ENCODE measurements around the gene PIP5K1C.
"Not testable (repeated sequence)": the region's sequence is repeated elsewhere in the genome, so short reads cannot be mapped to it uniquely, and the experiment has no call there.

The PIP5K1C gene

GRCh38 chr19:3628766-3629165, 71.5 kb downstream of the PIP5K1C start:
- DNase-seq (ENCODE audit: low read depth in 2 of 2): not testable (repeated sequence)

DNA sequence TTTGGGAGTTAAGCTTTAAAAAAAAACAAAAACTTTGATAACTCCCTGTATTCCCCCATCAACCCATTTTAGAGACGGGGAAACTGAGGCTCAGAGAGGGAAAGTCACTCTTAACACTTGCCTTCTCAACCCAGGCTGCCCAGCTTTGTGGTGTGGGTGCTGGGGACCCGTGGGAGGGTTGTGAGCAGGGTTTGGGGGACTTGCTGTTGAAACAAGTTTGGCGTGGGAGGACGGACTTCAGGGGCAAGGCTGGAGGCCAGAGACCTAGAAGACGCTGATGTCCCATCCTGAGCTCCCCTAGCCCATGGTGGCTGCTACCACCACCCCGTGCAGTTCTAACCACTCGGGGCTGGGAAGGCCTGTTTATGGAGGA, 72.9 kb downstream of the PIP5K1C start:
- no peak for DNase-seq (ENCODE audit: low read depth in 2 of 2)

GRCh38 chr19:3626473-3627350, 73.6 kb downstream of the PIP5K1C start, which contains the start of gene CACTIN:
TSS of gene CACTIN (minus strand) at chr19:3626790. CDS start at chr19:3626762, 28 bp downstream.
- DNase-seq (ENCODE audit: low read depth in 2 of 2): peak; percentile 96 to 97

DNA sequence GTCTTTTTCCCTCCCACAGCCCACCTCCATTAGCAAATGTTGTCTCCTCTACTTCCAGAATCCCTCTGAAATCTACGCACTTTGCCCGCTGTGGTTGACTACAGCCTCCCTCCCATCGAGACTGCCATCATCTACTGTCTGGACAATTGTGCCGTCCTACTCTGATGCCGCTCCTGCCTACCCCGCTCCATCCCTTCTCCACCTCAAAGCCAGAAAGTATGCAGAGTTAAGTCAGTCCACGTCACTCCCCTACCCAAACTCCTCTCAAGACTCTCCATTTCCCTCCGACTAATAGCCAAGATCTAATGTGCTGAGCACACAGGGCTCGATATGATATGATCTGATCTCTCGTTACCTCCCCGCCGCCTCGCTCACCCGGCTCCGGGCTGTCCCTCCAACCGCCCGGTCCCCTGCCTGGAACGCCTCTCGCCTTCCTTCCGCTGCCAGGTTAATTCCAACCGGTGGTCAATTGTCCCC, 74.2 kb downstream of the PIP5K1C start:
- DNase-seq (ENCODE audit: low read depth in 2 of 2): no peak

- DNase-seq (ENCODE audit: low read depth in 2 of 2): no peak
Observed at GRCh38 chr19:3623716-3624115, 76.6 kb downstream of the PIP5K1C start.

GRCh38 chr19:3622224-3622623, 78.0 kb downstream of the PIP5K1C start:
- no peak for DNase-seq (ENCODE audit: low read depth in 2 of 2)

GRCh38 chr19:3621689-3622088, 78.6 kb downstream of the PIP5K1C start:
- no peak for DNase-seq (ENCODE audit: low read depth in 2 of 2)

- no peak for DNase-seq (ENCODE audit: low read depth in 2 of 2)
Observed at GRCh38 chr19:3620817-3621547, 79.3 kb downstream of the PIP5K1C start.

- DNase-seq (ENCODE audit: low read depth in 2 of 2): no peak
Observed at GRCh38 chr19:3620145-3620816, 80.0 kb downstream of the PIP5K1C start.

GRCh38 chr19:3619631-3620012, 80.6 kb downstream of the PIP5K1C start:
- DNase-seq (ENCODE audit: low read depth in 2 of 2): no peak

GRCh38 chr19:3618811-3619630, 81.2 kb downstream of the PIP5K1C start:
- no peak for DNase-seq (ENCODE audit: low read depth in 2 of 2)

DNA sequence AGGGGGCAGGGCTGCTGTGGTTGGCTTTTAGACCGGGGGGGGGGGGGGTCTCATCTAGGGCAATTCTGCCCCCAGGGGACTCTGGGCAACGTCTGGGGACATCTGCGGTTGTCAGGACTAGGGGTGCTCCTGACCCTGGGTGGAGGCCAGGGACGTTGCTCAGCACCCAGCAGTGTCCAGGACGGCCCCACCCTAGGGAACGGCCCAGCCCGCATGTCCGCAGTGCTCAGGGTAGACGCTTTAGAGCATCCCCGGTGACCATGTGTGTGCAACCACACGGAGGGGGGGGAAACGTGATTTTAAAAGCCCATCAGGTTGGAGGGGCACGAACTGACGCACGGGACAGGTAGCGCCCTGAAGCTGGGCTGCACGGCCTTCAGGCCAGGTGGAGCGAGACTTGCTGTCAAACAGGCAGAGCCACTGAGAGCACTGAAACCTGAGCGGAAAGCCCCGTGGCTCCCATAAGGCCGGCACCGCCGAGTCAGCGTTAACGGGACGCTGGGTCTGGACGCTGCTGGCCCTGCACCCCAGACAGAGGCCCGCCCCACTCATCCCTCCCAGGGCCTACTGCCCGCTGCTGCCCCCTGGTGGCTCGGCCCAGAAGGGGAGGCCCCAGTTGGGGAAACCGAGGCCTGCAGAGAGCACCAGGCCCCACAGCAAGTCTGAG, 82.0 kb downstream of the PIP5K1C start:
- no peak for DNase-seq (ENCODE audit: low read depth in 2 of 2)

- no peak for DNase-seq (ENCODE audit: low read depth in 2 of 2)
Observed at GRCh38 chr19:3617463-3617862, 82.8 kb downstream of the PIP5K1C start.

DNA sequence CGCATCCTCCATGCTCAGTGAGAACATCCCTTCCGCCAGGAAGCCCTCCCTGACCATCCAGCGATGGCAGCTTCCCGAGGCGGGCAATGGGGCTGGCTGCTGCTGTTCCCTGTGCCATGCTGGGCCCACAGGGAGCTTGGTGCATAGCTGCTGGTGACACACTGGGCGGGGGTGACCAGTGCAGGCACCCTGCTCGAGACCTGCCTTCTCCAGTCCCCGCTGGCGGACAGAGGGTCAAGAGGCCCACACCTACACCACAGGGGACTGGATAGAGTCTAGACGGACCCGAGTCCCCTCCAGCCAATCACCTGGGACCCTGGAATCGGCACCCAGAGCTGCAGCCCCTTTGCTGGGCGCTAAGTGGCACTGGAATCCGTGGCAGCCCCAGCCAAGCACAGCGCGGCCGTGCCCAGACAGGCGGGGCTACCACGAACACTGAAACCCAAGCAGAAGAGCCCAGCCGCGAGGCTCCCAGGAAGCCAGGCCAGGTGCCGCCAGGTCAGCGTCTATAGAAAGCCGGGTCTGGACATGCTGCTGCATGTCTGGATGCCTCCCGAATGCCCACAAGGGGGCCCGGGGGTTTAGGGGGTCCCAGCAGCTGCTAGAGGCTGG, 84.6 kb downstream of the PIP5K1C start:
- DNase-seq (ENCODE audit: low read depth in 2 of 2): no peak

GRCh38 chr19:3614858-3615505, 85.3 kb downstream of the PIP5K1C start:
- no peak for DNase-seq (ENCODE audit: low read depth in 2 of 2)

- DNase-seq (ENCODE audit: low read depth in 2 of 2): no peak
Observed at GRCh38 chr19:3613818-3614661, 86.2 kb downstream of the PIP5K1C start.

GRCh38 chr19:3612901-3613741, 87.1 kb downstream of the PIP5K1C start:
- no peak for DNase-seq (ENCODE audit: low read depth in 2 of 2)

- DNase-seq (ENCODE audit: low read depth in 2 of 2): no peak
Observed at GRCh38 chr19:3612330-3612729, 87.9 kb downstream of the PIP5K1C start.

All from fibroblast of skin of left biceps (primary cell).